ENCODE data around the gene MSI2. TPM values are rescaled to one million over a fixed set of nuclear protein-coding genes. Genes with fewer than 3 reads are reported as not detected.

The MSI2 gene
- total RNA-seq, 1 experiment from 2014 or later: 76.6 TPM

GRCh38 chr17:57640079-57640478 is 383.8 kb downstream of the MSI2 start:
- Histone ChIP-seq H3K4me1 (peaks cover 15% of the 10 kb centered on the region), H3K27me3 (no peaks in the 10 kb centered on the region), H3K9me3 (replicated peaks) (no peaks in the 10 kb centered on the region), H3K36me3 (no peaks in the 10 kb centered on the region; the same call in 1 of the 2 replicates), H3K27ac (no peak overlapping the region), H3K4me3 (no peak overlapping the region)
- no peak for DNase-seq

DNA sequence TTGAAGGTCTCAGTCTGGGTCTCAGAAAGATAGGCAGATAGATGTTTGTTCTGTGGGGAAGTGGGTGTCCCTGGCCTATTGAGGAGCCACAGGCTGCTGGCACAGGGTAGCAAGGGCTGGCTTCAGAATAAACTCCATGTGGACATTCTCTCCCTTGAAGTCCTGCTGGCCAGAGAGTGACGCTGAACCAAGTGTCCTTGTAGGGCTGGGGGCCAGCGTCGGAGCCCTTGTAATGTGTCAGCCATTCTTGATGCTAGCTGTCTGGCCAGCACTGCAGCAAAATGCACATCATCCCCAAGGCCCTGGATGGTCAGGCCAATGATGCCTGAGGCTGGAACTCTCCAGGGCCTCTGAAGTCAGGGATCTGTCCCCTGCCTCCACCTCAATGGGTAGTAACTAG is 385.4 kb downstream of the MSI2 start:
- Histone ChIP-seq H3K4me1 (peaks cover 15% of the 10 kb centered on the region), H3K9me3 (replicated peaks) (no peaks in the 10 kb centered on the region), H3K4me3 (no peak overlapping the region), H3K27me3 (no peaks in the 10 kb centered on the region), H3K36me3 (no peaks in the 10 kb centered on the region; the same call in 1 of the 2 replicates), H3K27ac (no peak overlapping the region)
- no peak for DNase-seq

- Histone ChIP-seq H3K27me3 (no peaks in the 10 kb centered on the region), H3K4me1 (peaks cover 8% of the 10 kb centered on the region), H3K4me3 (no peak overlapping the region), H3K9me3 (replicated peaks) (no peaks in the 10 kb centered on the region), H3K27ac (no peak overlapping the region), H3K36me3 (no peaks in the 10 kb centered on the region; the same call in 1 of the 2 replicates)
- DNase-seq: no peak
Measured at GRCh38 chr17:57643062-57643461, 386.7 kb downstream of the MSI2 start.

GRCh38 chr17:57644326-57644725 is 388.0 kb downstream of the MSI2 start:
- H3K36me3 ChIP-seq: no peaks in the 10 kb centered on the region; the same call in 1 of the 2 replicates
- DNase-seq: no peak
- H3K4me3 ChIP-seq: no peak overlapping the region
- H3K27ac ChIP-seq: no peak overlapping the region
- H3K4me1 ChIP-seq: no peaks in the 10 kb centered on the region
- H3K9me3 ChIP-seq (replicated peaks): no peaks in the 10 kb centered on the region
- H3K27me3 ChIP-seq: no peaks in the 10 kb centered on the region

GRCh38 chr17:57645950-57646665 is 389.8 kb downstream of the MSI2 start:
- H3K4me1 ChIP-seq: no peaks in the 10 kb centered on the region
- H3K36me3 ChIP-seq: no peaks in the 10 kb centered on the region; the same call in 1 of the 2 replicates
- no peaks in the 10 kb centered on the region for H3K9me3 ChIP-seq (replicated peaks)
- H3K27me3 ChIP-seq: no peaks in the 10 kb centered on the region
- H3K4me3 ChIP-seq: no peak overlapping the region
- H3K27ac ChIP-seq: no peak overlapping the region
- no peak for DNase-seq

GRCh38 chr17:57648720-57649119 is 392.4 kb downstream of the MSI2 start:
- no peaks in the 10 kb centered on the region for H3K9me3 ChIP-seq (replicated peaks)
- H3K27me3 ChIP-seq: no peaks in the 10 kb centered on the region

DNA sequence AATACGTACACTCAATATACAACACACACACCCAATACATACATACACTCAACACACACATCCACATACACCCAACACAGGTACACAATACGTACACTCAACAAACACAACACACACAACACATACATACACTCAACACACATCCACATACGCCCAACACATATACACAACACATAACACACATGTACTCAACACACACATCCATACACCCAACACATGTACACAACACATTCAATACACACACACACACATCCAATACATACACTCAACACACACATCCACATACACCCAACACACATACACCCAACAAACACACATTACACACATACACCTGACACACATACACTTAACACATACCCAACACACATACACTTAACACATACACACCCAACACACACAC is 392.9 kb downstream of the MSI2 start:
- Histone ChIP-seq H3K27me3 (no peaks in the 10 kb centered on the region), H3K4me3 (no peak overlapping the region), H3K36me3 (no peaks in the 10 kb centered on the region), H3K4me1 (no peaks in the 10 kb centered on the region), H3K9me3 (replicated peaks) (no peaks in the 10 kb centered on the region), H3K27ac (no peak overlapping the region)
- no peak for DNase-seq

More at GRCh38 chr17:57648720-57649119, 392.4 kb downstream of the MSI2 start:
- Histone ChIP-seq H3K4me3 (no peak overlapping the region), H3K27ac (no peak overlapping the region), H3K36me3 (no peaks in the 10 kb centered on the region), H3K4me1 (no peaks in the 10 kb centered on the region)
- no peak for DNase-seq

- Histone ChIP-seq H3K27ac (no peak overlapping the region), H3K9me3 (replicated peaks) (no peaks in the 10 kb centered on the region)
- no peak for DNase-seq
Measured at GRCh38 chr17:57649731-57650484, 393.6 kb downstream of the MSI2 start.

GRCh38 chr17:57650548-57650947 is 394.2 kb downstream of the MSI2 start:
- no peaks in the 10 kb centered on the region for H3K4me1 ChIP-seq
- no peaks in the 10 kb centered on the region for H3K36me3 ChIP-seq
- no peak for DNase-seq
- H3K9me3 ChIP-seq (replicated peaks): no peaks in the 10 kb centered on the region
- H3K4me3 ChIP-seq: no peak overlapping the region
- H3K27ac ChIP-seq: no peak overlapping the region
- H3K27me3 ChIP-seq: no peaks in the 10 kb centered on the region

More at GRCh38 chr17:57649731-57650484, 393.6 kb downstream of the MSI2 start:
- Histone ChIP-seq H3K4me3 (no peak overlapping the region), H3K4me1 (no peaks in the 10 kb centered on the region), H3K27me3 (no peaks in the 10 kb centered on the region), H3K36me3 (no peaks in the 10 kb centered on the region)

- no peaks in the 10 kb centered on the region for H3K36me3 ChIP-seq
- DNase-seq: no peak
- no peaks in the 10 kb centered on the region for H3K4me1 ChIP-seq
- no peaks in the 10 kb centered on the region for H3K9me3 ChIP-seq (replicated peaks)
- H3K4me3 ChIP-seq: no peak overlapping the region
- no peaks in the 10 kb centered on the region for H3K27me3 ChIP-seq
- H3K27ac ChIP-seq: no peak overlapping the region
Measured at GRCh38 chr17:57651451-57651850, 395.1 kb downstream of the MSI2 start.

GRCh38 chr17:57651996-57652395 is 395.7 kb downstream of the MSI2 start:
- no peak for DNase-seq
- Histone ChIP-seq H3K4me3 (no peak overlapping the region), H3K9me3 (replicated peaks) (no peaks in the 10 kb centered on the region), H3K36me3 (no peaks in the 10 kb centered on the region), H3K4me1 (no peaks in the 10 kb centered on the region), H3K27ac (no peak overlapping the region), H3K27me3 (no peaks in the 10 kb centered on the region)

DNA sequence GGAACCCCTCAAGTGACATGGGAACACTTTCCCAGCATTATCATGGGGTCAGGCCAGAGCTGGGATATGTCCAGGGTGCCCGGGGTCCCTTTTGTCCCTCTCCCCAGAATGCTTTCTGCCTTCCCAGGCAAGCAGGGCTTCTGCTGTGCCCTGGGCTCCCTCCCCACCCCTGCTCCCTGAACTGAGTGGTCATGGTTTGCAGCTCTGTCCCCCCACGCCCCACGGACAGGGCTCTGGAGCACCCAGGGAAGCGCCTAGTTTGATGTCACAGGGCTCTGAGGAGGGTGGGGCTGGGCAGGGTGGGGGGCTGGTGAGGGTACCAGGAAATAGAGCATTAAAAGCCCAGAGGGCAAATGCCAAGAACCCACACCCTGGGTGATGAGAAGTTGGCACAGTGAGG is 396.5 kb downstream of the MSI2 start:
- Histone ChIP-seq H3K4me1 (no peaks in the 10 kb centered on the region), H3K27ac (no peak overlapping the region)

GRCh38 chr17:57653279-57653678 is 397.0 kb downstream of the MSI2 start:
- Histone ChIP-seq H3K9me3 (replicated peaks) (no peaks in the 10 kb centered on the region), H3K36me3 (no peaks in the 10 kb centered on the region), H3K4me1 (no peaks in the 10 kb centered on the region), H3K4me3 (no peak overlapping the region), H3K27ac (no peak overlapping the region), H3K27me3 (no peaks in the 10 kb centered on the region)
- no peak for DNase-seq

More for the DNA sequence above, 396.5 kb downstream of the MSI2 start:
- DNase-seq: no peak
- Histone ChIP-seq H3K9me3 (replicated peaks) (no peaks in the 10 kb centered on the region), H3K27me3 (no peaks in the 10 kb centered on the region), H3K4me3 (no peak overlapping the region), H3K36me3 (no peaks in the 10 kb centered on the region)

DNA sequence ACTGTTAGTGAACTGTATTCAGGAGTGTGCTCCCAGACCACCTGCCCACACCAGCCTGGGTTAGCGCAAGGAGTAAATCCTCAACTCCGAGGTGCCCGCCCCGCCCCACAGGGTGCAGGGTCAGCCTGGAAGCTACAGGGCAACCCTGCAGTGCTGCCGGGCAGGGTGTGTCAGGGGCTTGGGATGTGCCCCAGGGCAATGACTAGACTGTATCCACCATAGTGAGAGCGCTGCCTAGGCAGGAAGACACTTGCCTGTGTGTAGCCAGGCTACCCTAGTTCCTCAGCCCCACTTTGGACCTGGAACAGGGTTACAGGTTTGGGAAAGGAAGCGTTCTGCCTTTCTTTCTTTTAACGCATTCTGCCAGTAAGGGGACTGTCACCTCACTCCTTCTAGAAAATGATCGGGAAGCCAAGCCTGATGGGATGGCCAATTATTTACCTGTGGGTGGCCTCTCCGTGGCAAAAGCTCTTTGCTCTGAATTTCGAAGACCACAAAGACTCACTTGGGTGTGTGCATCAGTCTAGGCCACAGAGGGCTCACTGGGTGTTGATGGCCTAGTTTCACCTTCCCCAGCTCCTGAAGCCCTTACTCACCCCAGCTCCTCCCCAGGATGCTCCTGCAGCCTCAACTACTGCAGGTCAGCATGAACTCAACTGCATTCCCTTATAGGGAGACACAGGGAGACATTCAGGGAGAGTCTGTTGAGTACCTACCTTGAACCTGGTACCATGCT is 397.9 kb downstream of the MSI2 start:
- no peaks in the 10 kb centered on the region for H3K4me1 ChIP-seq
- H3K36me3 ChIP-seq: no peaks in the 10 kb centered on the region
- H3K9me3 ChIP-seq (replicated peaks): no peaks in the 10 kb centered on the region
- H3K4me3 ChIP-seq: no peak overlapping the region
- H3K27ac ChIP-seq: no peak overlapping the region
- no peaks in the 10 kb centered on the region for H3K27me3 ChIP-seq
- DNase-seq: no peak

DNA sequence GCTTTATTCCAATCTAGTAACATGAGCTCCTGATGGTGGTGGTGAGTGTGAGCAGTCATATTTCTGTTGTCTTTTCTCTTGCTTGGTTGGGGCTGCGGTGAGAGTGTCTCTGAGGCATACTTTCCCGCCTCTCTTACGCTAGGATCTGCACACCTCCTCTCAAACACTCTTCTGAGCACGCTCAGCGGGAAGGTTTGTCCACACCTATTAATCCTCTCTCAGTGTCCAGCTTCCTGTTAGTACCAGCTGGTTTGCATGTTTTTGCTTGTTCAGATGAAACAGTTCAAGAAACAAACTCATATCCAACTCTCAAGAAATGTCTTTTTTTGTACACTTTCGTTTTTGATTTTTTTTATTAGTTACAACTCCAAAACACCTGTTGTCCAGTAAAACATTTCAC is 399.2 kb downstream of the MSI2 start:
- no peak overlapping the region for H3K27ac ChIP-seq
- no peaks in the 10 kb centered on the region for H3K4me1 ChIP-seq
- no peak overlapping the region for H3K4me3 ChIP-seq
- no peaks in the 10 kb centered on the region for H3K9me3 ChIP-seq (replicated peaks)
- DNase-seq: no peak
- no peaks in the 10 kb centered on the region for H3K27me3 ChIP-seq
- no peaks in the 10 kb centered on the region for H3K36me3 ChIP-seq

Measured in SJCRH30 (cell line).